A673 (cell line): ENCODE measurements around the gene CRACR2B.

Experiments used
- EZH2 ChIP-seq: fragments of 200-600 bp; sonication (generic); IDR thresholded peaks from 2 replicates; pipeline ENCODE4 v1.6.1; 2017; ENCODE audit warnings: borderline replicate concordance, low read depth, mild to moderate bottlenecking, mixed read lengths, antibody characterized with exemption, low read length; ENCODE audit not compliant: poor library complexity, severe bottlenecking
- TF ChIP-seq, protein P1 (sequence below): fragments of 300-800, 200-600 bp; sonication (generic); conservative IDR thresholded peaks from 2 replicates; pipeline ENCODE4 v1.5.1; 2017; ENCODE audit warnings: low read depth, mild to moderate bottlenecking, antibody characterized with exemption, low read length, moderate library complexity, mixed read lengths

DNA sequence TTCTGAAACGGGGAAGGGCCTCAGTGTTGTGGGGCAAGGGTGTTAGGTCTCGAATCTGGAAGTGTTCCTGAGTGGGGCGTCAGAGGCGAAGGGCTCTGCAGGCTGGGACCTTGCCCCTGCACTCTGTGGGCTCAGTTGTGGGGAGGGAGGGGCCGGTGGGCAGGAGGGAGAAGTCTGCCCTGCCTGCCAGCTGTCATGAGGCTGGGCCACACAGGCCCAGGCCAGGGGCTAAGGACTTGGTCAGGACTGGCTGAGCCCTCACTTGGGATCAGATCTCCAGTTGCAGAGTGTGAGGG, at the start of gene CRACR2B:
- TF ChIP-seq, protein P1, sequence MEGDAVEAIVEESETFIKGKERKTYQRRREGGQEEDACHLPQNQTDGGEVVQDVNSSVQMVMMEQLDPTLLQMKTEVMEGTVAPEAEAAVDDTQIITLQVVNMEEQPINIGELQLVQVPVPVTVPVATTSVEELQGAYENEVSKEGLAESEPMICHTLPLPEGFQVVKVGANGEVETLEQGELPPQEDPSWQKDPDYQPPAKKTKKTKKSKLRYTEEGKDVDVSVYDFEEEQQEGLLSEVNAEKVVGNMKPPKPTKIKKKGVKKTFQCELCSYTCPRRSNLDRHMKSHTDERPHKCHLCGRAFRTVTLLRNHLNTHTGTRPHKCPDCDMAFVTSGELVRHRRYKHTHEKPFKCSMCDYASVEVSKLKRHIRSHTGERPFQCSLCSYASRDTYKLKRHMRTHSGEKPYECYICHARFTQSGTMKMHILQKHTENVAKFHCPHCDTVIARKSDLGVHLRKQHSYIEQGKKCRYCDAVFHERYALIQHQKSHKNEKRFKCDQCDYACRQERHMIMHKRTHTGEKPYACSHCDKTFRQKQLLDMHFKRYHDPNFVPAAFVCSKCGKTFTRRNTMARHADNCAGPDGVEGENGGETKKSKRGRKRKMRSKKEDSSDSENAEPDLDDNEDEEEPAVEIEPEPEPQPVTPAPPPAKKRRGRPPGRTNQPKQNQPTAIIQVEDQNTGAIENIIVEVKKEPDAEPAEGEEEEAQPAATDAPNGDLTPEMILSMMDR: no peak
- TF ChIP-seq EZH2: no peak
